ENCODE data around the gene NUDT7.

The NUDT7 gene

DNA sequence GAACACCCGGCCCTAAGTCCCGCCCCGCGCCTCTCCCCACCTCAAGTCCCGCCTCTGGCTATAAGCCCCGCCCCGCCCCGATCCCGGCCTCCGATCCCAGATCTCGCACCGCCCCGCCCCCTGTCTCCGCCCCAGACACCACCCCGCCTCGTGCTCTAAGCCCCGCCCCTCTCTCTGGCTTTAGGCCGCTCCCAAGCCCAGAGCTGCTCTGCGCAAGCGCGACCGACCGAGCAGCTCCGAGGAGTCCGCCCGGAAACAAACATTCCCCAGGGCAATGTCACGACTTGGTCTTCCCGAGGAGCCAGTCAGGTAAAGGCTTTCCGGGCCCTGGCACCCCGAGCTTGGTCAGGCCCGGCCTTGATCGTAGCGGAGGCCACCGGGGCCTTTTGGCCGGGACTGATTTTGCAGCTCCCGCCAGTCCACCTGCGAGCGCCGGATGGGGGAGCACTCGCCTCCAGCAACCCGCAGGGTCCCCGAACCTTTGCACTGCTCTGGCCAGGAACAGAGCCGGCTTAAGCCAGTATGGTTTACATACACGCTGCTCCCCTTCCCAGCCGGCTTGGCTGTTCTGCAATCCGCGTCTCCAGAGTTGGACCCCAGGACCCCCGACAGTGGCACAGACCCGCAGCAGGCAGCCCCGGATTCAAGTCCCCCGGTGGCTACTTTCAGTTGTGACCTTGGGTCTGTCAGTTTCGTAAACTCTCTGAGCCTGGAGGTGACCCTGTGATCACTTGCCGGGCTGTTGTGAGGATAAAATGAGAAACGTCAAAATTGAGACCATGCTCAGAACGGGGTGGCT, at the start of gene NUDT7:
TSS of gene NUDT7 (plus strand) at position 206 of the 799 bp plus-strand sequence. CDS start at position 275, 69 bp downstream.
- peak; percentile 91 for DNase-seq

DNA sequence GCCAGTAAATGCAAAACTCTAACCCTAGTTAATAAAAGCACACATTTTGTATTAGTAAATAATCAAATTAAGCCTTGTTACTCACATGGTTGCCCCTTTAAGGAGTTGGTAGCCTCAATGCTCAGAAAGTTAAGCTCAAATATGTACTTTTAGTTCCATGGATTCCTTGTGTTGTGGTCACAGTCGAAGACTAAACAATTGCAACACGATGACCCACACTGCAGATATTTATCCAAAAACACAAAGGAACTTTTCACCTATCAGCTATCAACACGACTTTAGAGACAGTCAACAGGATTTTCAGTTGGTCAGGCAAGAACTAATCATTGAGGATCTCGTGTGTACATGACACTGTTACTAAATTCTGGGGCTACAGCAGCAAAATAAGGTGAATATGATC, 47.4 kb upstream of the NUDT7 start:
- DNase-seq = no peak

DNA sequence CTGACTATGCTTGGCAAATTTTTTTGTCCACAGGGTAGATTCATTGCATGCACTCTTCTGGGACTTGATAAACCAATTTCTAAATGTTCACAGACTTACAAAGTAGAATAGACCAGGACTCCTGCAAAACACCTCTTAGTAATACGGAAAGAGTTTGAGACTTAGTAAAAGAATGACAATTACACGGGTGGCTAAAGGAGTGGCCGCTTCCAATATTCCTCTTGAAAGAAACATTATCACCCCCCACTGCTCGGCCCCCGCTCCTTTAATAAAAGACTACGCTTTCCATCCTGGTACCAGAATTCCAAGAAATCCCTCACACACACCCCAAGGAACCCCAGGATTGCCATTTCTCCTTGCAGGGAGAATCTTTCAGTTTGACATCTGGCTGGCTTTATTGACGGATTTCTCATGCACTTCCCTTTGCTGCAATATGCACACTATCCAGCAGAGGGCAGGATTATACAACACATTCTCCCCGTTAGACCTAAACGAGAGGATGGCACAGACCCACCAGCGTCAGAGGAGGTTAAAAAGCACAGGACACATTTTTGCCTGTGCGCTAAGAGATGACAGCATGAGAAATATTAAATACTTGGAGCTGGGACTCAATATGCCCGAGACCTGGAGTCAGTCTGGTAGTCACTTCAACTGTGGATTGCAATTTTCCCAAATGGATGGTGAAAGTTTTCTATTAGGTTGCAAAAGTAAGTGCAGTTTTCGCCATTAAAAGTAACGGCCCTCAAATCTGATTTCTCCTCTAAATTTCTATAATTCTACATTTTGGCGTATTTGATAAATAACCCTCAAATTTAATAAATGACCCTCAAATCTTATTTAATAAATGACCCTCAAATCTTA, 46.6 kb upstream of the NUDT7 start:
- DNase-seq = peak; percentile 21

DNA sequence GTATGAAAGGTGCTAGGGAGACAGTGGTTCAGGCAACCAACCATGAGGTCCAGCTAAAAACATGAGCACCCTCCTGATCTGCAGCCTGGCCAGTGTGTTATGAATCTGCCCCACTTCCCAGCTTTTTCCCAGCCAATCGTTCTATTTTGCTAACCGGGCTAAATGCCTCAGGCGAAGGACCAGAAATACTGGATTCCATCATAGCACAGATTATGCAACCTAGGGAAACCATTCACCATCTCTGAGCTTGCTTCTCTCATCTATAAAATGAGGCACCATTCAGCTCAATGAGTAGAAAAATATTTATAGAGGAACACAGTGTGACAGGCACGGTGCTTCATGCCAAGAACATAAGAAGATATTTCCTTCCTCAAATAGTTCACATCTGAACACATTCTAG, 45.2 kb upstream of the NUDT7 start:
- no peak for DNase-seq

GRCh38 chr16:77679391-77679790, 42.9 kb upstream of the NUDT7 start:
- DNase-seq = no peak

DNA sequence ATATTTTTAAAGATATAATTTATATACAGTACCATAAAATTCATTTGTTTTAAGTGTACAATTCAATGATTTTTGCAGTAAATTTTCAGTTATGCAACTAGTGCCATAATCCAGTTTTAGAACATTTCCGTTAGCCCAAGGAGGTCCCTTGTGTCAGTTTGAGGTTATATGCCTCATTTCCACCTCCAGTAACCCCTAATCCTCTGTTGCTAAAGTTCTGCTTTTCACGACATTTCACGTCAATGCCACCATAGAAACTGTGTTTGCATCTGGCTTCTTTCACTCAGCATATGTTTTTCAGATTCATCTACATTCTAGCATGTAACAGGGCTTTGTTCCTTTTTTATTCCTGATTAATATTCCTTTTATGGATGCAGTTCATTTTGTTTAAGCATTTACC, 42.4 kb upstream of the NUDT7 start:
- DNase-seq = no peak

- DNase-seq = no peak
Observed at GRCh38 chr16:77680496-77680895, 41.8 kb upstream of the NUDT7 start.

DNA sequence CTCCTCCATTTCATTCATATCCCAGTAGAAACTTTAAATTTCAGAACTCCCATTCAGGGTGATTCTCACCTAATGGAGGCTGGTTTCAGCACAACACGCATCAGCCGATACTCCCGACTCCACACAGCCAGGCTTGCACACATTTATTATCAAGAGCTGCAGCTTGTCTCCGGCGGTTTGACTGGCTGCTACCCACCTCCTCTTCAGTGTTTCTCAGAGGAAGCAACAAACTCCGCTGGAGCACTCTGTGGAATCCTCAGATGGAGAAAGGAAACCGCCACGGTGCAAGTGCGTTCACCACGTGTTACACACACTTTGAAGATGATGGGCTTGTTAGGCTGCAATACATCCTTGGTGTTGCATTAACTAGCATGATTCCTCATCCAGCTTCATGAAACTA, 39.7 kb upstream of the NUDT7 start:
- DNase-seq = no peak

DNA sequence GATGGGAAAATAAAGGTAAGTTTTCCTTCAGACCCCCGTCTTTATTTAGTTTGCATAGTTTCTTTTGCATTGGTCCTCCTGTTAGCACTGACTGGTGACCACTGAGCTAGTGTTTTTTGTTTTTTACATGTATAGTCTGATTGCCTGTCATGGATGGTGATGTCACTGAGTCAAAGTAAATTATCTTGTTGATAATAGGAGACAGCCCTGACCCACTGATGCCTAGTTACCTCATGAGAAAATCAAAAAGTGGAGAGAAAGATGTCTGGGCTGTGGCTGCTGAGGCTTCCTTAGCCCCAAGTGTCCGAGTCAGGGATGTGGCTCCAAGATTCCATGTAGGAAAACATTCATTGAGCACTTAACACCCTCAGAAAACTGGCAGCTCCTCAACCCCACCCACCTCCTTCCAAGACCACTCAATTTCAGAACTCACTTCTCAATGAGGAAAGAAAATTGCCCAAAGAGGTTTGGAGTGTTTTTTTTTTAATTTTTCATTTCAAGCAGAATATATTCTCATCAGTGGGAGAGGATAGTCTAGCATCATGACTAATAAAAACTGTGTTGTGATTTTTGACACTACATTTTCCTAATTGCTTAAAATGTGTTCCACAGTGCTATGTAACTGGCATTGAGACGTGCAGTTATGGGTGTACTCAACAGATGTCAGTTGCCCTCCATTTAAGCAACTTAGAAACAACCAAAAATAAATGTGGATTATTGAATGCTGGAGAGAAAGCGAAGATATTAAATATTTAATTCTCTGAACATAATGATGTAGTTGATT, 38.7 kb upstream of the NUDT7 start:
- DNase-seq = no peak

- no peak for DNase-seq
Observed at GRCh38 chr16:77684181-77684526, 38.2 kb upstream of the NUDT7 start.

DNA sequence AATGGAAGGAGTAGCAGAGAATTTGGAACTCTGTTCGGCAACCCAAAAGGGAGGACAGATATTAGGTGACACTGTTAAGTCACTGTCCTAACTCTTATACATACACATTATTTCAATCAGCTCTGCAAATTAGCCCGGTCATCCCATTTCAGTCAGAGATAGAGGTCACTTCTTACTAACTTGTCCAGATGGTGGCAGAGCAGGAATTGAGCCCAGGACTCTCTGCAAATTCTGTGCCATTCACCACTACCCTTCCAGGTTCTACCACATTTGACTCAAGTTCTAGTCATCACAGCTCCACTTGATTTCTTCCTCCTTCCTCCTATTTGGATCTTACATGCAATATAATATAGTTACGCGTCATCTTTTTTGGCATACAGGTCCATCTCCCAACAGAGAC, 35.9 kb upstream of the NUDT7 start:
- DNase-seq = no peak

- DNase-seq = no peak
Observed at GRCh38 chr16:77689971-77690370, 32.3 kb upstream of the NUDT7 start.

GRCh38 chr16:77690416-77690815, 31.9 kb upstream of the NUDT7 start:
- DNase-seq = no peak

DNA sequence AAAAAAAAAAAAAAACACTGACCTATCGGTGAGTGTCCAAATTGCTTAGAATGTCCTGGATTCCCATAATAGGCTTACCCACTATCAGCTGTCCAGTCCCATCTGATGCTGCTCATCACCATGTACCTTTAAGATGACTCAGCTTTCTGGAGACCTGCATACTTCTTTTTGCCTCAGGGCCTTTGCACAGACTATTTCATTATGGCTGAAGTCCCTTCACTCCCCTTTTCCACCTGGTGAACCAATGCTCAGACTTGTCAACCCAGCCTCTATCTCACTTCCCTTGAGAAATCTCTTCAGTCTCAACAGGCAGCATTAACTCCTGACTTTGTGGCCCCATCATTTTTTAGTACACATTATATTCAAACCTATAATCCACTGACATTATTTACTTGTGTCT, 29.7 kb upstream of the NUDT7 start:
- DNase-seq = no peak

DNA sequence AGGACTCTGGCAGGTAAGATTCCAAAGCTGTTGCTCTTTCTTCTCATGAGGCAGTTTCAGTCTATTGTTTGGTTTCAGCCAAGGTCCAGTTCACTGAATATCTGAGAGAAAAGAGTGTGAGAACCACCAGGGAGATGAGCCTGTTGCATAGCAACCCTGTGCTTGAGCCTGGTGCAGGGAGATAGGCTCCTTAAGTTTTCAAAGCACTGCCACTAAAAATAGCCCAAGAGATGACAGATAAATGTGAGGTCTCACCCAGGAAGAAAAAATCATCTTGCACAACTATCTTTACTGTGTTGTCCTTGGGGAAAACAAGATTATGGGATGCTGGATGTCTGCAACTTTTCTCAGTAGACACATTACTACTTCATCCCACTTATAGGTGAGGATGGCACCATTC, 26.2 kb upstream of the NUDT7 start:
- DNase-seq = no peak

DNA sequence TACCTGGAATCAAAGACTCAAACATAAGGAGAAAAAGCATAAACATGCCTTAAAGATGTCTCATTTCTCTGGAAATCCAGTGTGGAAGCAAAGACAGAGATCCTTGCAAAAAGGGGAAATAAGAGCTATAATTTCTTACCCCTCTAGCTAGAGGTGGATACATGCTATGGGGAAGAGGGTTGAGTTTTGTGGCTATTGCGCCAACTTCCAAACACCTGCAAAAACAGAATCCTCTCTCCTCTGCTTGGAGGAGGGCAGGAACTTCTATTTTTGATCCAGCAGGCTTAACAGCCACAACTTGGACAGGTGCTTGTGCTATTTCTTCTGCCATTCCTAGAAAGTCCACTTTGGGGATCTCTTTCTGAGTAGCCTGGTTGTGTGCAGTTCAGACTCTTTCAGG, 21.5 kb upstream of the NUDT7 start:
- no peak for DNase-seq

- DNase-seq = no peak
Observed at GRCh38 chr16:77705351-77705750, 17.0 kb upstream of the NUDT7 start.

- no peak for DNase-seq
Observed at GRCh38 chr16:77711179-77711578, 11.1 kb upstream of the NUDT7 start.

- DNase-seq = no peak
Observed at GRCh38 chr16:77711775-77712174, 10.5 kb upstream of the NUDT7 start.

GRCh38 chr16:77715145-77715544, 7.2 kb upstream of the NUDT7 start:
- DNase-seq = no peak

DNA sequence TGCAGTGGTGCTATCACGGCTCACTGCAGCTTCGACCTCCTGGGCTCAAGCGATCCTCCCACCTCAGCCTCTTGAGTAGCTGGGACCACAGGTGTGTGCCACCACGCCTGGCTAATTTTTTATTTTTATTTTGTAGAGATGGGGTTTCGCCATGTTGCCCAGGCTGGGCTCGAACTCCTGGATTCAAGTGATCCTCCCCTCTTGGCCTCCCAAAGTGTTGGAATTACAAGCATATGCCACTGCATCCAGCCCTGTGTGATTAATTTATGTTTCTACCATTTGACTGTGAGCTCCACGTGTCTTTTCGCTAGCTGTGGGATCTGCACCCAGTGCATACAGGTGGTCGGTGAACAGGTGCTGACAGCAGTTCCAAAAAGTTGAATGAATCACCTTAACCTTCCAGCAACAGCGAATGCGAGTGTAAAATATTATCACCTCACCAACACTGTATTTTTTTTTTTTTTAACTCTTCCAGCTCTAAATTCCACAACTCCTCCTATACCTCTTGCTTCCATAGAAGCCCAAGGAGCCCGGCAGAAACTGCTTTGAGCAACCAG, 484 bp upstream of the NUDT7 start:
- DNase-seq = no peak

DNA sequence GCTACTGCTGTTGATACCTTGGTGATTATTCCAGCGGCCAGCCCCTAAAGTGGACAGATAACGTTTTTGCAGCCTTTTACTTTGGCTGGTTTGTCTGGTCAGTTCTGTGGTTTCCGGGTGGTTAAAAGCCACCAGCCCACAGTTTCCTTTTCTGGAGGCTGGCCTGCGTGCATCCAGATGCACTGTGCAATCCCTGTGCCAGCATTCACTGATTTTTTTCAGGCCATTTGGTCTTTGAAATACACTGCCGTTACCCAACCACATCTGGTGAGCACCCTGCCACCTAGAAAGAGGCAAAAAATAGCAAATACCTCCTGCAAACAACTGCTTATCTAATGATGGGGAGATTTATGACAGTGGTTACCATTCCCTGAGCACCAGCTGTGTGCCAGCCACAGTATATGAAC, 797 bp downstream of the NUDT7 start:
- DNase-seq = no peak

DNA sequence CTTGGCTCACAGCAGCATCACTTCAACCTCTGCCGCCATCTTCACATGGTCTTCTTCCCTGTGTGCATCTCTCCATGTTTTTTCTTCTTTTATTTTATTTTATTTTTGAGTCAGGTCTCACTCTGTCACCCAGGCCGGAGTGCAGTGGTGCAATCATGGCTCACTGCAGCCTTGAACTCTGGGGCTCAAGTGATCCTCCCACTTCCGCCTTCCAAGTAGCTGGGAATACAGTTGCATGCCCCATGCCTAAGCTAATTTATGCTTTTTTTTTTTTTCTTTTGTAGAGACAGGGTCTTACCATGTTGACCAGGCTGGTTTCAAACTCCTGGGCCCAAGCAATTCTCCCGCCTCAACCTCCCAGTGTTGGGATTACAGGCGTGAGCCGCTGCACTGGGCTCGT, 1.9 kb downstream of the NUDT7 start:
- no peak for DNase-seq
